H9 (cell line): ENCODE results near the gene CTNS. TPM values are rescaled to one million over a fixed set of nuclear protein-coding genes. Genes with fewer than 3 reads are reported as not detected.

ENCODE experiments used
- DNase-seq: peaks from one replicate; pipeline ENCODE4 v3.0.0-alpha.2; 2017
- H2AFZ ChIP-seq: one replicate; pipeline ENCODE4 v1.6.1; 2013; ENCODE audit warnings: mild to moderate bottlenecking, low read length, control low read depth, moderate library complexity
- H2AK5ac ChIP-seq: 2 replicates; pipeline ENCODE4 v1.6.1; 2013; ENCODE audit warnings: low read length, control low read depth, mixed read lengths; ENCODE audit not compliant: insufficient read length
- H2BK120ac ChIP-seq: one replicate; pipeline ENCODE4 v1.6.1; 2013; ENCODE audit warnings: low read depth, mild to moderate bottlenecking, low read length, control low read depth, inconsistent platforms; ENCODE audit not compliant: poor library complexity, severe bottlenecking
- H2BK12ac ChIP-seq: 2 replicates; pipeline ENCODE4 v1.6.1; 2013; ENCODE audit warnings: low read length, control low read depth, mixed read lengths, low read depth; ENCODE audit not compliant: insufficient read length
- H2BK15ac ChIP-seq: 2 replicates; pipeline ENCODE4 v1.6.1; 2013; ENCODE audit warnings: low read depth, low read length, control low read depth
- H2BK20ac ChIP-seq: one replicate; pipeline ENCODE4 v1.6.1; 2013; ENCODE audit warnings: low read depth, mild to moderate bottlenecking, low read length, control low read depth, inconsistent platforms; ENCODE audit not compliant: poor library complexity, severe bottlenecking
- H2BK5ac ChIP-seq: 2 replicates; pipeline ENCODE4 v1.6.1; 2013; ENCODE audit warnings: low read length, control low read depth, mixed read lengths; ENCODE audit not compliant: insufficient read length
- H3K14ac ChIP-seq: 2 replicates; pipeline ENCODE4 v1.6.1; 2013; ENCODE audit warnings: low read length, control low read depth; ENCODE audit not compliant: insufficient read depth
- H3K18ac ChIP-seq: 2 replicates; pipeline ENCODE4 v1.6.1; 2013; ENCODE audit warnings: low read depth, mild to moderate bottlenecking, mixed read lengths, low read length, control low read depth; ENCODE audit not compliant: insufficient read length
- H3K23ac ChIP-seq: 2 replicates; pipeline ENCODE4 v1.6.1; 2013; ENCODE audit warnings: low read length, control low read depth, mixed read lengths, low read depth; ENCODE audit not compliant: insufficient read length
- H3K23me2 ChIP-seq: 2 replicates; pipeline ENCODE4 v1.6.1; 2013; ENCODE audit warnings: low read depth, mild to moderate bottlenecking, mixed read lengths, low read length, control low read depth; ENCODE audit not compliant: insufficient read length, poor library complexity, severe bottlenecking
- H3K27ac ChIP-seq: 2 replicates; pipeline ENCODE4 v1.5.1; 2013; ENCODE audit warnings: low read length, control low read depth, mixed read lengths, low read depth; ENCODE audit not compliant: insufficient read length
- H3K27me3 ChIP-seq: 2 replicates; pipeline ENCODE4 v1.6.1; 2013; ENCODE audit warnings: low read length, control low read depth, inconsistent platforms; ENCODE audit not compliant: insufficient read depth
- H3K4ac ChIP-seq: 2 replicates; pipeline ENCODE4 v1.6.1; 2013; ENCODE audit warnings: low read depth, mild to moderate bottlenecking, control low read depth, inconsistent platforms, low read length, moderate library complexity
- H3K4me1 ChIP-seq: 2 replicates; pipeline ENCODE4 v1.6.1; 2013; ENCODE audit warnings: low read length, control low read depth, inconsistent platforms; ENCODE audit not compliant: insufficient read depth
- H3K4me2 ChIP-seq: 2 replicates; pipeline ENCODE4 v1.6.1; 2013; ENCODE audit warnings: low read length, control low read depth, mixed read lengths; ENCODE audit not compliant: insufficient read length, insufficient read depth
- H3K56ac ChIP-seq: 2 replicates; pipeline ENCODE4 v1.6.1; 2013; ENCODE audit warnings: low read depth, mild to moderate bottlenecking, mixed read lengths, low read length, control low read depth; ENCODE audit not compliant: insufficient read length
- H3K79me1 ChIP-seq: 2 replicates; pipeline ENCODE4 v1.6.1; 2013; ENCODE audit warnings: low read depth, mild to moderate bottlenecking, moderate library complexity, low read length, control low read depth, inconsistent platforms; ENCODE audit not compliant: insufficient read depth, poor library complexity, severe bottlenecking
- H3K79me2 ChIP-seq: 2 replicates; pipeline ENCODE4 v1.6.1; 2013; ENCODE audit warnings: low read length, control low read depth, inconsistent platforms; ENCODE audit not compliant: insufficient read depth
- H3K9ac ChIP-seq: 2 replicates; pipeline ENCODE4 v1.6.1; 2013; ENCODE audit warnings: low read length, control low read depth, mixed read lengths; ENCODE audit not compliant: insufficient read length; ENCODE audit errors: extremely low read depth
- H3K9me3 ChIP-seq: one replicate; pipeline ENCODE4 v1.6.1; 2013; ENCODE audit warnings: low read depth, low read length, inconsistent platforms; ENCODE audit not compliant: control insufficient read depth
- H3T11ph ChIP-seq: one replicate; pipeline ENCODE4 v1.6.1; 2013; ENCODE audit warnings: mild to moderate bottlenecking, low read length, control low read depth, inconsistent platforms
- H4K20me1 ChIP-seq: one replicate; pipeline ENCODE4 v1.6.1; 2013; ENCODE audit not compliant: control insufficient read depth, insufficient read length, insufficient read depth
- H4K5ac ChIP-seq: 2 replicates; pipeline ENCODE4 v1.6.1; 2013; ENCODE audit warnings: low read depth, mild to moderate bottlenecking, mixed read lengths, low read length, control low read depth; ENCODE audit not compliant: insufficient read length
- H4K8ac ChIP-seq: replicated peaks from 2 replicates; pipeline ENCODE4 v1.6.1; 2013; ENCODE audit warnings: low read length, control low read depth, mixed read lengths, low read depth; ENCODE audit not compliant: insufficient read length
- H4K91ac ChIP-seq: 2 replicates; pipeline ENCODE4 v1.6.1; 2013; ENCODE audit warnings: low read depth, mild to moderate bottlenecking, moderate library complexity, mixed read lengths, low read length, control low read depth; ENCODE audit not compliant: insufficient read length
- H3K27ac Mint-ChIP-seq, 3 experiments: 2 replicates in 2 of 3; 3 replicates in 1 of 3; pipeline ENCODE4 v1.8.0; 2020 to 2021; ENCODE audit warnings: mixed read lengths in 3 of 3, mild to moderate bottlenecking in 1 of 3, moderate library complexity in 1 of 3
- H3K27me3 Mint-ChIP-seq: 2 replicates; pipeline ENCODE4 v1.8.0; 2021; ENCODE audit warnings: low read depth, mild to moderate bottlenecking, moderate library complexity, mixed read lengths
- H3K36me3 Mint-ChIP-seq, 3 experiments: 2 replicates in 2 of 3; 3 replicates in 1 of 3; pipeline ENCODE4 v1.8.0; 2020 to 2021; ENCODE audit warnings: low read depth in 3 of 3, mixed read lengths in 3 of 3; ENCODE audit not compliant: insufficient read depth in 1 of 3
- H3K4me1 Mint-ChIP-seq, 2 experiments: 2 replicates each; pipeline ENCODE4 v1.8.0; 2020; ENCODE audit warnings: mixed read lengths in 2 of 2
- H3K4me3 Mint-ChIP-seq, 2 experiments: 2 replicates in 1 of 2; 3 replicates in 1 of 2; pipeline ENCODE4 v1.8.0; 2020 to 2021; ENCODE audit warnings: mild to moderate bottlenecking in 2 of 2, mixed read lengths in 2 of 2, moderate library complexity in 1 of 2
- H3K9me3 Mint-ChIP-seq, 2 experiments: 2 replicates in 1 of 2; 3 replicates in 1 of 2; pipeline ENCODE4 v1.8.0; 2020; ENCODE audit warnings: mild to moderate bottlenecking in 2 of 2, mixed read lengths in 2 of 2, moderate library complexity in 1 of 2
- WGBS: extraction: QIAGEN DNeasy Blood & Tissue Kit; methylation state at CpG from one replicate; pipeline ENCODE4 v1.1.7; 2013; ENCODE audit warnings: missing lambda C conversion rate, low lambda C conversion rate, mixed read lengths; ENCODE audit not compliant: insufficient read length; ENCODE audit errors: extremely low coverage; 5-methylcytosine and 5-hydroxymethylcytosine counted together
- total RNA-seq: library from RNA; stranded (reverse); gene quantifications from 2 replicates; pipeline ENCODE4 v1.2.1, GENCODE V29; 2021
- TF ChIP-seq, protein P1 (sequence below): fragments of 200-600 bp; sonication (generic); conservative IDR thresholded peaks from 3 replicates; pipeline ENCODE4 v1.8.0; 2021; ENCODE audit warnings: antibody characterized with exemption, mild to moderate bottlenecking

The CTNS gene
- total RNA-seq, 1 experiment from 2014 or later, result 12.8 TPM

DNA sequence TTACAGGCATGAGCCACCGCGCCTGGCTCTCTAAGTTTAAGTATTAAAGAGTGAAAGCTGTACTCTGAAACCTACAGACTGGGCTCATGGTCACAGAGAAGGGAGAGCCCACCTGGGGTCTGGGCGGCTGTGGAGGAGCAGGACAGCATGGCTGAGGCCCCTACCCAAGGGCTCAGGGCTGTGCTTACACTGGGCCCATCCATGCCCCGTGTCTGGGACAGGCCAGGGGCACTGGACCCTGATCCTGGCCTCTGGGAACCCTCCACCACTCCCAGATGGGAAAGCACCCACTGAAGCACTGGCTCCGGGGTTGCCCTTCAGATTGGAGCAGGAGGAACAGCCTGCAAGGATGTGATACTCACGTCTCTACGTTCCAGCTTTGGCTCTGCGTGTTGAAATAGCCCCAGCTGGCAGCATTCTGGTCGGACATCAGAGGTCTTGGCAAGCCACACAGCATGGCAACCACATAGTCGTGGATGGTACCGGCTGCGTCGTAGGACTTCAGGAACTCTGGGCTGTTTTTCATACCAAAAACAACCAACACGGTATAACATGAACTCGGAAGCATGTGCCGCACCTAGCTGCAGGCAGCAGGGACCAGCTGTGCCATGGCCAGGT, 13.5 kb upstream of the CTNS start:
- Histone ChIP-seq H3K14ac (no peak overlapping the region), H3K9ac (no peak overlapping the region), H4K91ac (no peak overlapping the region), H2BK5ac (no peak overlapping the region), H3K23ac (no peak overlapping the region), H2AK5ac (no peak overlapping the region), H3K4me1 (no peaks in the 10 kb centered on the region), H4K5ac (no peak overlapping the region), H3K79me1 (no peaks in the 10 kb centered on the region), H3K9me3 (no peaks in the 10 kb centered on the region), H2AFZ (no peak overlapping the region), H4K20me1 (no peaks in the 10 kb centered on the region), H2BK20ac (no peak overlapping the region), H3T11ph (no peak overlapping the region), H3K27ac (no peak overlapping the region), H3K18ac (no peak overlapping the region), H3K56ac (no peak overlapping the region), H3K27me3 (no peaks in the 10 kb centered on the region), H2BK120ac (no peak overlapping the region), H2BK15ac (no peak overlapping the region), H3K79me2 (0 out of 2 replicates have a peak, but pooled peaks cover 3% of the 10 kb centered on the region), H4K8ac (no peak overlapping the region), H3K4me2 (no peak overlapping the region), H3K4ac (no peak overlapping the region), H3K23me2 (no peaks in the 10 kb centered on the region), H2BK12ac (no peak overlapping the region)
- WGBS, result no CpG with 5 or more reads among the region's 16 CpGs
- H3K27ac Mint-ChIP-seq, result no peak overlapping the region
- peaks cover 37 to 76% (median 74%) of the 10 kb centered on the region in 3 experiments; a peak in 6 of 7 replicates for H3K36me3 Mint-ChIP-seq
- H3K4me1 Mint-ChIP-seq, result no peaks in the 10 kb centered on the region
- H3K4me3 Mint-ChIP-seq, result no peak overlapping the region
- H3K27me3 Mint-ChIP-seq, result no peaks in the 10 kb centered on the region
- TF ChIP-seq, protein P1, sequence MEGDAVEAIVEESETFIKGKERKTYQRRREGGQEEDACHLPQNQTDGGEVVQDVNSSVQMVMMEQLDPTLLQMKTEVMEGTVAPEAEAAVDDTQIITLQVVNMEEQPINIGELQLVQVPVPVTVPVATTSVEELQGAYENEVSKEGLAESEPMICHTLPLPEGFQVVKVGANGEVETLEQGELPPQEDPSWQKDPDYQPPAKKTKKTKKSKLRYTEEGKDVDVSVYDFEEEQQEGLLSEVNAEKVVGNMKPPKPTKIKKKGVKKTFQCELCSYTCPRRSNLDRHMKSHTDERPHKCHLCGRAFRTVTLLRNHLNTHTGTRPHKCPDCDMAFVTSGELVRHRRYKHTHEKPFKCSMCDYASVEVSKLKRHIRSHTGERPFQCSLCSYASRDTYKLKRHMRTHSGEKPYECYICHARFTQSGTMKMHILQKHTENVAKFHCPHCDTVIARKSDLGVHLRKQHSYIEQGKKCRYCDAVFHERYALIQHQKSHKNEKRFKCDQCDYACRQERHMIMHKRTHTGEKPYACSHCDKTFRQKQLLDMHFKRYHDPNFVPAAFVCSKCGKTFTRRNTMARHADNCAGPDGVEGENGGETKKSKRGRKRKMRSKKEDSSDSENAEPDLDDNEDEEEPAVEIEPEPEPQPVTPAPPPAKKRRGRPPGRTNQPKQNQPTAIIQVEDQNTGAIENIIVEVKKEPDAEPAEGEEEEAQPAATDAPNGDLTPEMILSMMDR, result no peak
- DNase-seq, result no peak
- no peaks in the 10 kb centered on the region for H3K9me3 Mint-ChIP-seq
